Measurements from ENCODE around the gene LENEP. TPM values are rescaled to one million over a fixed set of nuclear protein-coding genes. Genes with fewer than 3 reads are reported as not detected.

The LENEP gene
- total RNA-seq, 4 donors from 2014 or later, result not detected

DNA sequence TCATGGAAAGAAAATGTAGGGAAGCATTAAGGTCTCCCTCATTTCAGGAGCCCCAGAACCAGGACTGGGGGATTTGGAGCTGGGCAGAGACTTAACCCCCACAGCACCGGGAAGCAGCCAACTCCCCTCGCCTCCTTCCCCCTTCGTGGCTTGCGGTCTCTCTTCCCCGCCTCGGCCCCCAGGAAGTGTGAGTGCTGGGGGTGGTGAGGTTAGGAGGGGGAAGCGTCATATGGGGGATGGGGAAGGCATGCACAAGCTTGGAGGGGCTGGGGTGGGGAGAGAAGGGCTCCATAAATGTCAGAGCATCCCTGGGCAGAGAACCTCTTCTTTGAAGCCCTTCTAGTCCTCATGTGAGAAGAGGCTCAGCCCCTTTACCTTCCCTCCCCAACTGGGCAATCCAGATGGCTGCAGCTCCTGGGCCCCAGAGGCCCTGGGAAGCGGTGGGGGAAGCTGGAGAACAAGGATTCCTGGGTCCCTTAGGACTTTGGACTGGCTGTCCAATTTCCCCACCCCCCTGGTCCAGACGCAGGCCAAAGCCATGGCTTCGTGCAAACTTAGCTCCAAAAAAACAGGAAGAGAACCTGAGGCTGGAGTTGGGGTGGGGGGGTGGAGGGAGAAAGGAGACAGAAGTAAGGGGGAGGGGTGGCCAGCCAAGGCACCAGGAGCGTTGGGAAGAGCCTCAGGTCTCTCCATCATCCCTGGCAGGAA lies 17.0 kb downstream of the LENEP start:
- TF ChIP-seq, protein P1, sequence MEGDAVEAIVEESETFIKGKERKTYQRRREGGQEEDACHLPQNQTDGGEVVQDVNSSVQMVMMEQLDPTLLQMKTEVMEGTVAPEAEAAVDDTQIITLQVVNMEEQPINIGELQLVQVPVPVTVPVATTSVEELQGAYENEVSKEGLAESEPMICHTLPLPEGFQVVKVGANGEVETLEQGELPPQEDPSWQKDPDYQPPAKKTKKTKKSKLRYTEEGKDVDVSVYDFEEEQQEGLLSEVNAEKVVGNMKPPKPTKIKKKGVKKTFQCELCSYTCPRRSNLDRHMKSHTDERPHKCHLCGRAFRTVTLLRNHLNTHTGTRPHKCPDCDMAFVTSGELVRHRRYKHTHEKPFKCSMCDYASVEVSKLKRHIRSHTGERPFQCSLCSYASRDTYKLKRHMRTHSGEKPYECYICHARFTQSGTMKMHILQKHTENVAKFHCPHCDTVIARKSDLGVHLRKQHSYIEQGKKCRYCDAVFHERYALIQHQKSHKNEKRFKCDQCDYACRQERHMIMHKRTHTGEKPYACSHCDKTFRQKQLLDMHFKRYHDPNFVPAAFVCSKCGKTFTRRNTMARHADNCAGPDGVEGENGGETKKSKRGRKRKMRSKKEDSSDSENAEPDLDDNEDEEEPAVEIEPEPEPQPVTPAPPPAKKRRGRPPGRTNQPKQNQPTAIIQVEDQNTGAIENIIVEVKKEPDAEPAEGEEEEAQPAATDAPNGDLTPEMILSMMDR (IDR thresholded peaks at IDR 0.05), result no peak
- ATAC-seq (ENCODE audit: low FRiP score) (no peak), DNase-seq (ENCODE audit: low spot score) (no peak)

DNA sequence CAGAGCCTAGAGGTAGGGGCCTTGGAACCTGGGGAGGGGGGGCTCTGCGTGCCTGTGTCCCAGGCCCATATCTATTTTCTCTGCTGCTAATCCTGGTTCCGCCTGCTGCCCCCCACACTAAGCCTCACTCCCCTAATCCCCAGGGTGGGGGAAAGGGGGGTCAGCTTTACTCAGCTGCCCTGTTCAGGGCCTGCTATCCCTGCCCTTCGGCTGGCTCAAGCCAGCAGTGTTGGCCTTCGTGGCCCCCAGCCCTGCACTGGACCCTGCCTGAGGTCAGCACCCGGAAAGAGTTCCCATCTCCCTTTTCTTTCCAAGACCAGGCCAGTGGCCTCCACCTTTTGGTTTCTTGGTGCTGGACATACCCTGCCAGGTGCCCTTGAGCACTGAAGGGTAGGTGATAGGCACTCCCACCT lies 17.6 kb downstream of the LENEP start:
- TF ChIP-seq, protein P1 (IDR thresholded peaks at IDR 0.05), result no peak
- ATAC-seq (ENCODE audit: low FRiP score), result no peak
- no peak for DNase-seq (ENCODE audit: low spot score)

DNA sequence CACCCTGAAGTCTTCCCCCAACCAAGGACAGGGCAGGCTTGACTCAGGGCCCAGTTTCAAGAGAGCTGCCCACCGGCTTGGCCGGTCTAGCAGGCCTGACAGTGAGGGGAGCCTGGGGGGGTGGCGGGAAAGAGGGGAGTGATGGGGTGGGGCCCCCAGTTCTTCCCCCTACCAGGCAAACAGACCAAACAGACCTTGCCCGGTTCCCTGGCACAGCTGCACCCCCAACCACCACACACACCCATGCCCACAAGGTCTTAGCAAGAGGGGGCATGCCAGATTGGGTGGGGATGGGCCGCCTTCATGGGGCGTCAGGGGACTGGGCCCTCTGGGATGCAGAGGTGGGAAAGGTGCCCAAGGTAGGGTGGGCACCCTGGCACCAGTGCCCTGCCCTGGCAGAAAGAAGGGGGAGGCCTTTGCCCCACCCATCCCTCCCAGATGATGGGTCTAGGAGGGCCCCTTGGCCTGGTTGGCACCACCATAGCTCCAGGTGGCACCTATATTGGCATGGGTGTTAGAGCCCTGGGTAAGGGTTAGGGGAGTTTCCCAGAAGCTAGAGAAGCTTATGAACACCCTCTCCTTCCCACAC lies 18.1 kb downstream of the LENEP start:
- TF ChIP-seq, protein P1 (IDR thresholded peaks at IDR 0.05), result no peak
- DNase-seq (ENCODE audit: low spot score), result no peak
- ATAC-seq (ENCODE audit: low FRiP score), result no peak

DNA sequence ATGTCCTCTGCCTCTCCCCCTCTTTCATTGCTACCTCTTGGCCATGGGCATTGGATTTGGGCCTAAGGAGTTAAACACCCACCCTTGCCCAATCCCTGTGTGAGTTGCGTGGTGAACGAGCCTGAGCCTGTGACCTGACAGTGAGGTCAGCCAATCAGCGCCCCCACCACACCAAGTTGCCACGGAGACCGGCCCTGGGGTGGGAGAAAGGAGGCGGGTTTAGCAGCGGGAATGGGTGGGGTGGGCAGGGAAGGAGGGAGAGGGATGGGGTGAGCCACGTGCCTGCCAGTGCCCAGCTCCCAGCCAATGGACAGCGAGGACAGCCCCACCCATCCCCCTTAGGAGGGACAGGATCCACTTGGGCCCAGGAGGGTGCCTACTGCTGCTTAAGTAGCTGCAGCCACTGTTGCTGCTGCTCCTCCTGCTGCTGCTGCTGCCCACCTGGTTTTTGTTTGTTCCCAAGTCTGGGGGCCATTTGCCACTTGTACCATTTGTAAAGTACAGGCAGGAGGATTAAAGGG lies 18.7 kb downstream of the LENEP start:
- ATAC-seq (ENCODE audit: low FRiP score) (peak; percentile 74), DNase-seq (ENCODE audit: low spot score) (peak; percentile 63)

DNA sequence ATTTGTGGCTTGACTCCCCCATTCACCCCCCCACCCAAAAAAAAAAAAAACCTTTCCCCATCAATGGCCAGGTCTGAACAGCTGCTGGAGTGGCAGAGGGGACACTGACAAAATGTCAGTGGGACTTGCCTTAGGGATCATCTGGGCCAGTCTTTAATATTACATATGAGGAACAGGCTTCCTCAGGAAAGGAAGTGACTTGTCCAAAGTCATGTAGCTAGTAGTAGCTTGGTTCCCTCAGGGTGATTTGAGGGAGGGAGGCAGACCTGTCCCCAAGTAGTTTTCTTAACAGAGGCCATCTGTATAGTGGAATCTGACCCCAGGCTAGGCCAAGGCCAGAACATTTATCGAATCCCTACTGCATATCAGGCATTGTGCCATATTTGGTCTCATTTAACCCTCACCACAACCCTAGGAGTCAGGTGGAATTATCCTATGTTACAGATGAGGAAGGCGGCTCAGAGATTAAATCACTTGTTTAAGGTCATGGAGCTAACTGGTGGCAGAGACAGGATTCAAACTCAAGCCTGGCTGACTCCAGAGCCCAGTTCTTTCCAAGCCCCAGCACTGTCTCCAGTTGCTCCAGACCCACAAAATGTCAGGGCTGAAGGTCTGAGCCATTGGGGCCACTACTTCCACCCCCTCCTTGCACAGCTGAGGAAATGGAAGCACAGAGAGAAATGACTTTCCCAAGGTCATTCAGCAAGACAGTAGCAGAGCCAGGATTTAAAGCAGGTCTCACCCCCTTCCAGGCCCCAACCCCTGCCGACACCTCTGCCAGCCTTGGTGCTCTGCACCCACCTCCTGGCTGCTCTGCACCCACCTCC lies 19.6 kb downstream of the LENEP start:
- ATAC-seq (ENCODE audit: low FRiP score), result no peak
- TF ChIP-seq, protein P1 (IDR thresholded peaks at IDR 0.05), result no peak

More for the DNA sequence above, 18.7 kb downstream of the LENEP start:
- TF ChIP-seq, protein P1 (IDR thresholded peaks at IDR 0.05), result no peak

DNA sequence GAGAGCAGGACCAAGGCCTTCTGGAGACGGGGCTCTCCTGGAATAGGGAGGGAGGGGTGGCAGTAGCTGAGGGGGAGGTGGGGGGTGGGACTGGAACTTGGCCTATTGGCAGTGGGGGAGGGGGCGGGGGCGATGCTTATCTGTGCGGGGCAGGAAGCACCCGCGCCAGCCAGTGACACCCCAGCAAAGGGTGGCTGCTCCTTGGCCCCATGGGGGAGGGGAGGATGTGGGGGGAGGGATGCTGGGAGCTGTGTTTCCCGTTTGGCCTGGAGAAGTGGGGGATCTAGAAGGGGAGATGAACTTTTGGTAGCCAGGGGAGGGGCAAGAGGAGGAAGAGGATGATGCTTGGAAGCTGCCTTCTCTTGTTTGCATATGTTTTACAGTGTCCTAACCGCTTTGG lies 20.2 kb downstream of the LENEP start:
- TF ChIP-seq, protein P1 (IDR thresholded peaks at IDR 0.05), result no peak
- ATAC-seq (ENCODE audit: low FRiP score) (no peak), DNase-seq (ENCODE audit: low spot score) (no peak)

More for the DNA sequence above, 19.6 kb downstream of the LENEP start:
- no peak for DNase-seq (ENCODE audit: low spot score)
